Measurements from ENCODE around the gene COL23A1. TPM values are rescaled to one million over a fixed set of nuclear protein-coding genes. Genes with fewer than 3 reads are reported as not detected.

The COL23A1 gene
- total and polyA plus RNA-seq, 2 donors (not counting 1 experiment from before 2014, with no cell fraction given) = not detected

- TF ChIP-seq, protein P1, sequence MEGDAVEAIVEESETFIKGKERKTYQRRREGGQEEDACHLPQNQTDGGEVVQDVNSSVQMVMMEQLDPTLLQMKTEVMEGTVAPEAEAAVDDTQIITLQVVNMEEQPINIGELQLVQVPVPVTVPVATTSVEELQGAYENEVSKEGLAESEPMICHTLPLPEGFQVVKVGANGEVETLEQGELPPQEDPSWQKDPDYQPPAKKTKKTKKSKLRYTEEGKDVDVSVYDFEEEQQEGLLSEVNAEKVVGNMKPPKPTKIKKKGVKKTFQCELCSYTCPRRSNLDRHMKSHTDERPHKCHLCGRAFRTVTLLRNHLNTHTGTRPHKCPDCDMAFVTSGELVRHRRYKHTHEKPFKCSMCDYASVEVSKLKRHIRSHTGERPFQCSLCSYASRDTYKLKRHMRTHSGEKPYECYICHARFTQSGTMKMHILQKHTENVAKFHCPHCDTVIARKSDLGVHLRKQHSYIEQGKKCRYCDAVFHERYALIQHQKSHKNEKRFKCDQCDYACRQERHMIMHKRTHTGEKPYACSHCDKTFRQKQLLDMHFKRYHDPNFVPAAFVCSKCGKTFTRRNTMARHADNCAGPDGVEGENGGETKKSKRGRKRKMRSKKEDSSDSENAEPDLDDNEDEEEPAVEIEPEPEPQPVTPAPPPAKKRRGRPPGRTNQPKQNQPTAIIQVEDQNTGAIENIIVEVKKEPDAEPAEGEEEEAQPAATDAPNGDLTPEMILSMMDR (conservative IDR thresholded peaks at IDR 0.05 in 1 of 2, IDR thresholded peaks at IDR 0.05 in 1 of 2; ENCODE audit: low read depth in 1 of 2, low read length in 2 of 2) = no peak
- TF ChIP-seq EZH2 (IDR thresholded peaks at IDR 0.05; ENCODE audit: low read length, missing control alignments) = no peak
- peak within 1 kb of the TSS; percentile 80 for H3K27ac ChIP-seq (ENCODE audit: insufficient read depth, low read length)
- peaks cover 50% of the 10 kb centered on the region for H3K79me2 ChIP-seq (ENCODE audit: control insufficient read depth, insufficient read depth, low read length)
- H3K27me3 ChIP-seq (ENCODE audit: control insufficient read depth, insufficient read depth, low read length) = no peaks in the 10 kb centered on the region
- H3K4me2 ChIP-seq (ENCODE audit: extremely low read depth, insufficient read depth, low read length) = peak within 1 kb of the TSS; percentile 90
- H2AFZ ChIP-seq (ENCODE audit: low read length) = peak within 1 kb of the TSS; percentile 94
- no peaks in the 10 kb centered on the region for H3K4me1 ChIP-seq (ENCODE audit: control insufficient read depth, extremely low read depth, insufficient read depth, low read length)
- peak within 1 kb of the TSS; percentile 64 to 94 (median 82) for H3K4me3 ChIP-seq (replicated peaks in 1 of 4; ENCODE audit: control extremely low read depth in 1 of 4, insufficient read depth in 1 of 4, low read depth in 3 of 4, low read length in 4 of 4)
- DNase-seq (ENCODE audit: low read depth in 2 of 2) = peak; percentile 90 to 95
- no peaks in the 10 kb centered on the region for H3K9me3 ChIP-seq (ENCODE audit: control insufficient read depth, insufficient read depth, low read depth, low read length)
- H3K9ac ChIP-seq (ENCODE audit: insufficient read depth, low read length) = peak within 1 kb of the TSS; percentile 91
- H3K36me3 ChIP-seq (ENCODE audit: control insufficient read depth, insufficient read depth, low read length) = peaks cover 2% of the 10 kb centered on the region
- no peaks in the 10 kb centered on the region for H4K20me1 ChIP-seq (ENCODE audit: control insufficient read depth, extremely low read depth, insufficient read depth, low read length)
Measured at GRCh38 chr5:178626484-178627258, 36.5 kb upstream of the COL23A1 start, which contains the start of gene CLK4. Gene CLK4, minus strand, starts transcription at chr5:178627050. Its CDS starts 3,634 bp downstream, at chr5:178623416.

- Histone ChIP-seq H3K27me3 (ENCODE audit: control insufficient read depth, insufficient read depth, low read length) (no peaks in the 10 kb centered on the region), H3K9ac (ENCODE audit: insufficient read depth, low read length) (peak overlapping the region; percentile 91), H2AFZ (ENCODE audit: low read length) (no peak overlapping the region), H3K4me3 (replicated peaks in 1 of 4; ENCODE audit: control extremely low read depth in 1 of 4, insufficient read depth in 1 of 4, low read depth in 3 of 4, low read length in 4 of 4) (peak overlapping the region; percentile 64 to 94 (median 82)), H3K79me2 (ENCODE audit: control insufficient read depth, insufficient read depth, low read length) (peaks cover 54% of the 10 kb centered on the region), H4K20me1 (ENCODE audit: control insufficient read depth, extremely low read depth, insufficient read depth, low read length) (no peaks in the 10 kb centered on the region), H3K9me3 (ENCODE audit: control insufficient read depth, insufficient read depth, low read depth, low read length) (no peaks in the 10 kb centered on the region), H3K36me3 (ENCODE audit: control insufficient read depth, insufficient read depth, low read length) (peaks cover 3% of the 10 kb centered on the region), H3K4me2 (ENCODE audit: extremely low read depth, insufficient read depth, low read length) (peak overlapping the region; percentile 90), H3K27ac (ENCODE audit: insufficient read depth, low read length) (peak overlapping the region; percentile 80), H3K4me1 (ENCODE audit: control insufficient read depth, extremely low read depth, insufficient read depth, low read length) (no peaks in the 10 kb centered on the region)
- TF ChIP-seq EZH2 (IDR thresholded peaks at IDR 0.05; ENCODE audit: low read length, missing control alignments) = no peak
- TF ChIP-seq, protein P1 (conservative IDR thresholded peaks at IDR 0.05 in 1 of 2, IDR thresholded peaks at IDR 0.05 in 1 of 2; ENCODE audit: low read depth in 1 of 2, low read length in 2 of 2) = no peak
- peak; percentile 45 to 57 for DNase-seq (ENCODE audit: low read depth in 2 of 2)
Measured at GRCh38 chr5:178625679-178626483, 35.7 kb upstream of the COL23A1 start.

Data from fibroblast of lung (primary cell).